ENCODE results near the gene KRTAP10-4.
A peak's percentile ranks its signal among the peaks of the same experiment; 100 is the strongest.
"Not testable (repeated sequence)": the region's sequence is repeated elsewhere in the genome, so short reads cannot be mapped to it uniquely, and the experiment has no call there.

The KRTAP10-4 gene

GRCh38 chr21:44535963-44536362 is 37.6 kb upstream of the KRTAP10-4 start:
- no peak for DNase-seq

- DNase-seq = no peak
Observed at GRCh38 chr21:44537930-44538911, 35.3 kb upstream of the KRTAP10-4 start.

- no peak for DNase-seq
Observed at GRCh38 chr21:44539046-44539445, 34.5 kb upstream of the KRTAP10-4 start.

GRCh38 chr21:44539991-44540666 is 33.4 kb upstream of the KRTAP10-4 start, which contains the start of gene KRTAP10-1:
KRTAP10-1 (minus strand) TSS chr21:44540195; CDS start chr21:44540150, 45 bp downstream.
- no peak for DNase-seq

- no peak for DNase-seq
Observed at GRCh38 chr21:44540741-44541288, 32.7 kb upstream of the KRTAP10-4 start.

GRCh38 chr21:44542716-44543115 is 30.8 kb upstream of the KRTAP10-4 start:
- DNase-seq = no peak

- DNase-seq = no peak
Observed at GRCh38 chr21:44544566-44544965, 29.0 kb upstream of the KRTAP10-4 start.

GRCh38 chr21:44547656-44548331 is 25.7 kb upstream of the KRTAP10-4 start:
- no peak for DNase-seq

GRCh38 chr21:44548381-44548780 is 25.1 kb upstream of the KRTAP10-4 start:
- no peak for DNase-seq

GRCh38 chr21:44548922-44549321 is 24.6 kb upstream of the KRTAP10-4 start:
- DNase-seq = no peak

GRCh38 chr21:44549525-44550211 is 23.9 kb upstream of the KRTAP10-4 start:
- DNase-seq = no peak

GRCh38 chr21:44550285-44550684 is 23.2 kb upstream of the KRTAP10-4 start:
- DNase-seq = not testable (repeated sequence)

- DNase-seq = peak in 1 of 14 donors; percentile 16
Observed at GRCh38 chr21:44550807-44551206, 22.7 kb upstream of the KRTAP10-4 start.

GRCh38 chr21:44551340-44551961 is 22.1 kb upstream of the KRTAP10-4 start, which contains the start of gene KRTAP10-2:
KRTAP10-2 (minus strand) TSS chr21:44551505; CDS start chr21:44551458, 47 bp downstream.
- DNase-seq = no peak

- no peak for DNase-seq
Observed at GRCh38 chr21:44552136-44552535, 21.4 kb upstream of the KRTAP10-4 start.

GRCh38 chr21:44552681-44553080 is 20.8 kb upstream of the KRTAP10-4 start:
- DNase-seq = no peak

GRCh38 chr21:44555200-44555875 is 18.2 kb upstream of the KRTAP10-4 start:
- no peak for DNase-seq

- no peak for DNase-seq
Observed at GRCh38 chr21:44556879-44557278, 16.6 kb upstream of the KRTAP10-4 start.

- DNase-seq = no peak
Observed at GRCh38 chr21:44557491-44558328, 15.8 kb upstream of the KRTAP10-4 start.

- DNase-seq = not testable (repeated sequence)
Observed at GRCh38 chr21:44558329-44558675, 15.2 kb upstream of the KRTAP10-4 start.

Data from C1 segment of cervical spinal cord (tissue), 14 donors.